CD14-positive monocyte (primary cell): ENCODE results near the gene DBF4B. TPM values are rescaled to one million over a fixed set of nuclear protein-coding genes. Genes with fewer than 3 reads are reported as not detected.

Experiments used
- DNase-seq, 3 donors: peaks; one replicate each; pipeline ENCODE4 v3.0.0-alpha.2; 2011 to 2022
- H2AFZ ChIP-seq: 2 replicates; pipeline ENCODE4 v1.6.0; 2012; ENCODE audit warnings: mild to moderate bottlenecking, low read depth, low read length, inconsistent platforms; ENCODE audit not compliant: insufficient read depth, poor library complexity, severe bottlenecking
- H3K27ac ChIP-seq, 2 donors: 1 replicate in 1 of 2; 2 replicates in 1 of 2; pipeline ENCODE4 v1.5.1; 2012 to 2013; ENCODE audit warnings: low read length in 2 of 2, control low read depth in 1 of 2, inconsistent platforms in 1 of 2, low read depth in 1 of 2, mild to moderate bottlenecking in 1 of 2
- H3K27me3 ChIP-seq, 2 donors: one replicate each; pipeline versions ENCODE4 v1.6.0 to v1.6.1; 2011 to 2013; ENCODE audit warnings: low read length in 2 of 2; ENCODE audit not compliant: control insufficient read depth in 2 of 2, insufficient read depth in 2 of 2
- H3K36me3 ChIP-seq, 2 donors: replicated peaks in 1 of 2; 1 replicate in 1 of 2; 2 replicates in 1 of 2; pipeline versions ENCODE4 v1.5.1 to v1.6.1; 2012 to 2013; ENCODE audit warnings: low read length in 2 of 2, control low read depth in 1 of 2, inconsistent platforms in 1 of 2, mild to moderate bottlenecking in 1 of 2; ENCODE audit not compliant: insufficient read depth in 2 of 2, control insufficient read depth in 1 of 2
- H3K4me1 ChIP-seq, 2 donors: 1 replicate in 1 of 2; 2 replicates in 1 of 2; pipeline versions ENCODE4 v1.5.1 to v1.6.1; 2012 to 2013; ENCODE audit warnings: low read length in 2 of 2, control low read depth in 1 of 2, inconsistent platforms in 1 of 2, mild to moderate bottlenecking in 1 of 2, moderate library complexity in 1 of 2; ENCODE audit not compliant: insufficient read depth in 2 of 2, control insufficient read depth in 1 of 2
- H3K4me2 ChIP-seq: replicated peaks from 2 replicates; pipeline ENCODE3; 2012; ENCODE audit warnings: low read length, moderate library complexity, mild to moderate bottlenecking; ENCODE audit not compliant: poor library complexity, severe bottlenecking; ENCODE audit errors: extremely low read depth
- H3K4me3 ChIP-seq, 3 experiments: fragments of 200-600 bp in 1 of 3; sonication (generic) in 1 of 3; replicated peaks in 1 of 3; 1 replicate in 2 of 3; 2 replicates in 1 of 3; pipeline ENCODE4 v1.5.1; 2011 to 2013; ENCODE audit warnings: low read length in 3 of 3, mild to moderate bottlenecking in 3 of 3, control low read depth in 2 of 3, low read depth in 2 of 3, inconsistent platforms in 1 of 3, moderate library complexity in 1 of 3
- H3K79me2 ChIP-seq: 2 replicates; pipeline ENCODE4 v1.6.0; 2012; ENCODE audit warnings: mild to moderate bottlenecking, control low read depth, inconsistent platforms, low read length, moderate library complexity; ENCODE audit not compliant: insufficient read depth
- H3K9ac ChIP-seq: 2 replicates; pipeline ENCODE4 v1.6.0; 2017; ENCODE audit warnings: low read length, mild to moderate bottlenecking; ENCODE audit not compliant: insufficient read depth, poor library complexity, severe bottlenecking
- H3K9me3 ChIP-seq, 2 donors: replicated peaks in 1 of 2; 1 replicate in 1 of 2; 2 replicates in 1 of 2; pipeline versions ENCODE4 v1.5.1 to v1.6.1; 2012 to 2013; ENCODE audit warnings: low read length in 2 of 2, control low read depth in 1 of 2; ENCODE audit not compliant: control insufficient read depth in 1 of 2, insufficient read depth in 1 of 2
- H4K20me1 ChIP-seq: 2 replicates; pipeline ENCODE4 v1.6.0; 2012; ENCODE audit warnings: mild to moderate bottlenecking, low read length, control low read depth, moderate library complexity; ENCODE audit not compliant: insufficient read depth
- H3K27ac Mint-ChIP-seq, 7 donors: one replicate each; pipeline ENCODE4 v1.8.0; 2020; ENCODE audit warnings: mild to moderate bottlenecking in 7 of 7, mixed read lengths in 7 of 7, moderate library complexity in 6 of 7, inconsistent platforms in 2 of 7
- H3K27me3 Mint-ChIP-seq, 3 donors: one replicate each; pipeline ENCODE4 v1.8.0; 2021 to 2022; ENCODE audit warnings: low read depth in 3 of 3, mild to moderate bottlenecking in 3 of 3, mixed read lengths in 3 of 3, moderate library complexity in 3 of 3, inconsistent platforms in 1 of 3
- H3K36me3 Mint-ChIP-seq, 2 donors: one replicate each; pipeline ENCODE4 v1.8.0; 2020; ENCODE audit warnings: mixed read lengths in 2 of 2, inconsistent platforms in 1 of 2, mild to moderate bottlenecking in 1 of 2
- H3K4me1 Mint-ChIP-seq: one replicate; pipeline ENCODE4 v1.8.0; 2020; ENCODE audit warnings: mild to moderate bottlenecking, mixed read lengths
- H3K4me3 Mint-ChIP-seq, 2 donors: one replicate each; pipeline ENCODE4 v1.8.0; 2020; ENCODE audit warnings: mild to moderate bottlenecking in 2 of 2, mixed read lengths in 2 of 2, moderate library complexity in 1 of 2
- H3K9me3 Mint-ChIP-seq, 7 donors: one replicate each; pipeline ENCODE4 v1.8.0; 2020 to 2022; ENCODE audit warnings: mixed read lengths in 7 of 7, mild to moderate bottlenecking in 6 of 7, moderate library complexity in 6 of 7, inconsistent platforms in 2 of 7
- CTCF ChIP-seq: fragments of 200-600 bp; IDR thresholded peaks from one replicate; pipeline ENCODE4 v1.8.0; 2022; ENCODE audit warnings: antibody characterized with exemption, mild to moderate bottlenecking
- WGBS: methylation state at CpG from one replicate; pipeline ENCODE4 v1.1.5; 2013; ENCODE audit warnings: missing lambda C conversion rate; ENCODE audit not compliant: insufficient coverage; 5-methylcytosine and 5-hydroxymethylcytosine counted together
- intact Hi-C, 2 donors: fragments of 100-400 bp; cut with micrococcal nuclease; formaldehyde crosslinking; loops; one replicate each; pipeline versions ENCODE4 v1.15.0 to v1.15.1; 2023
- polyA plus RNA-seq, 3 donors: library from polyadenylated mRNA; depleted of rRNA in 1 of 3; unstranded in 2 of 3; stranded (reverse) in 1 of 3; fragments of 300-500 nt in 2 of 3; fragments of >200 nt in 1 of 3; fragmentation: Illumina TruSeq in 2 of 3; gene quantifications; 1 replicate in 2 of 3; 2 replicates in 1 of 3; pipeline ENCODE4 v1.2.3, GENCODE V29; 2012 to 2021

DBF4B gene
- polyA plus RNA-seq, 3 donors = 0.23 to 2.9 (median 0.34) TPM

GRCh38 chr17:44770166-44770925, 61.9 kb downstream of the DBF4B start:
- H3K36me3 ChIP-seq = no peaks in the 10 kb centered on the region
- H4K20me1 ChIP-seq = no peaks in the 10 kb centered on the region
- H3K4me3 Mint-ChIP-seq = no peak overlapping the region
- H3K4me1 ChIP-seq = peaks cover 18 to 24% of the 10 kb centered on the region in 2 donors
- intact Hi-C loops = loop anchor here (10.0 kb wide), 1 partner anchor 364 kb away; the partner anchor contains the start of genes ACBD4 (in 2 of the 2) and PLCD3 (in 2 of the 2)
- H2AFZ ChIP-seq = no peak overlapping the region
- no peaks in the 10 kb centered on the region for H3K27me3 ChIP-seq
- peak overlapping the region in 3 of 7 donors; percentile 15 to 82 (median 38) for H3K27ac Mint-ChIP-seq
- WGBS = 90% methylated on average over 4 of the region's 11 CpGs
- H3K36me3 Mint-ChIP-seq = no peaks in the 10 kb centered on the region
- no peak for TF ChIP-seq CTCF
- H3K9me3 ChIP-seq = no peaks in the 10 kb centered on the region
- H3K4me3 ChIP-seq = no peak overlapping the region
- H3K79me2 ChIP-seq = no peaks in the 10 kb centered on the region
- H3K4me1 Mint-ChIP-seq = peaks cover 26% of the 10 kb centered on the region
- no peak overlapping the region for H3K27ac ChIP-seq
- no peak overlapping the region for H3K4me2 ChIP-seq
- peaks cover 0 to 2% (median 0%) of the 10 kb centered on the region in 7 donors for H3K9me3 Mint-ChIP-seq
- peaks cover 3 to 22% (median 12%) of the 10 kb centered on the region in 3 donors for H3K27me3 Mint-ChIP-seq
- no peak overlapping the region for H3K9ac ChIP-seq
- peak in 1 of 3 donors; percentile 53 for DNase-seq

GRCh38 chr17:44772308-44773045, 64.0 kb downstream of the DBF4B start:
- Histone ChIP-seq H2AFZ (no peak overlapping the region), H4K20me1 (no peaks in the 10 kb centered on the region), H3K9ac (no peak overlapping the region), H3K4me2 (no peak overlapping the region), H3K79me2 (no peaks in the 10 kb centered on the region), H3K27me3 (peaks cover 0 to 14% of the 10 kb centered on the region in 2 donors), H3K4me3 (no peak overlapping the region), H3K9me3 (no peaks in the 10 kb centered on the region), H3K4me1 (peaks cover 25 to 34% of the 10 kb centered on the region in 2 donors), H3K27ac (no peak overlapping the region), H3K36me3 (no peaks in the 10 kb centered on the region)
- Mint-ChIP-seq H3K27me3 (peaks cover 15 to 31% (median 25%) of the 10 kb centered on the region in 3 donors), H3K4me1 (peaks cover 36% of the 10 kb centered on the region), H3K27ac (no peak overlapping the region), H3K4me3 (no peak overlapping the region), H3K36me3 (no peaks in the 10 kb centered on the region), H3K9me3 (peaks cover 0 to 2% (median 0%) of the 10 kb centered on the region in 7 donors)
- 77% methylated on average over 12 of the region's 21 CpGs for WGBS
- TF ChIP-seq CTCF = no peak
- DNase-seq = no peak
- intact Hi-C loops = loop anchor here (10.0 kb wide), 1 partner anchor 362 kb away; the partner anchor contains the start of genes ACBD4 (in 2 of the 2) and PLCD3 (in 2 of the 2)
